PC-9 (cell line): ENCODE data around the gene KLK15.

Source experiments
- CTCF ChIP-seq: fragments of 200-600 bp; sonication (generic); conservative IDR thresholded peaks from 2 replicates; pipeline ENCODE4 v1.6.1; 2017; ENCODE audit warnings: mixed run types, antibody characterized with exemption, mild to moderate bottlenecking, moderate library complexity
- EZH2 ChIP-seq: fragments of 200-600 bp; sonication (generic); IDR thresholded peaks from 2 replicates; pipeline ENCODE4 v1.8.0; 2017; ENCODE audit warnings: antibody characterized with exemption, low read depth

GRCh38 chr19:50819636-50820035 is 13.7 kb downstream of the KLK15 start:
- TF ChIP-seq CTCF, result no peak
- no peak for TF ChIP-seq EZH2
